Posterior cingulate gyrus (tissue), 11 donors: ENCODE results near the gene NEK7.

ENCODE experiments used
- DNase-seq, 10 donors: peaks; one replicate each; pipeline versions ENCODE4 v3.0.0 to v3.0.0-alpha.2; 2020 to 2021; ENCODE audit warnings: mixed read lengths in 3 of 10
- intact Hi-C: fragments of 100-400 bp; cut with DNase I; formaldehyde crosslinking; loops from one replicate; pipeline ENCODE4 v1.15.1; 2023

Gene NEK7

GRCh38 chr1:198245379-198245778 lies 88.6 kb downstream of the NEK7 start:
- DNase-seq = no peak

GRCh38 chr1:198246337-198246736 lies 89.5 kb downstream of the NEK7 start:
- intact Hi-C loops = no loop called here
- peak in 1 of 10 donors; percentile 62 for DNase-seq

More at GRCh38 chr1:198245379-198245778, 88.6 kb downstream of the NEK7 start:
- intact Hi-C loops = no loop called here

- intact Hi-C loops = no loop called here
These were observed 96.5 kb downstream of the NEK7 start for GRCh38 chr1:198253259-198253658.

GRCh38 chr1:198253668-198254067 lies 96.9 kb downstream of the NEK7 start:
- DNase-seq = peak in 1 of 10 donors; percentile 57
- intact Hi-C loops = no loop called here

More at GRCh38 chr1:198253259-198253658, 96.5 kb downstream of the NEK7 start:
- no peak for DNase-seq

GRCh38 chr1:198254521-198254920 lies 97.7 kb downstream of the NEK7 start:
- DNase-seq = no peak
- intact Hi-C loops = no loop called here

- no peak for DNase-seq
- intact Hi-C loops = no loop called here
These were observed 98.2 kb downstream of the NEK7 start for GRCh38 chr1:198254948-198255347.

GRCh38 chr1:198255784-198256183 lies 99.0 kb downstream of the NEK7 start:
- DNase-seq = no peak

GRCh38 chr1:198258491-198258890 lies 101.7 kb downstream of the NEK7 start:
- intact Hi-C loops = no loop called here
- no peak for DNase-seq

More at GRCh38 chr1:198255784-198256183, 99.0 kb downstream of the NEK7 start:
- intact Hi-C loops = no loop called here

GRCh38 chr1:198259333-198260074 lies 102.7 kb downstream of the NEK7 start:
- intact Hi-C loops = no loop called here
- no peak for DNase-seq

- no peak for DNase-seq
- intact Hi-C loops = no loop called here
These were observed 105.1 kb downstream of the NEK7 start for GRCh38 chr1:198261886-198262285.

- intact Hi-C loops = no loop called here
- DNase-seq = no peak
These were observed 106.4 kb downstream of the NEK7 start for GRCh38 chr1:198263186-198263585.

GRCh38 chr1:198264282-198264681 lies 107.5 kb downstream of the NEK7 start:
- intact Hi-C loops = no loop called here
- no peak for DNase-seq

GRCh38 chr1:198265073-198265661 lies 108.4 kb downstream of the NEK7 start:
- intact Hi-C loops = no loop called here
- no peak for DNase-seq

- intact Hi-C loops = no loop called here
- no peak for DNase-seq
These were observed 110.3 kb downstream of the NEK7 start for GRCh38 chr1:198267056-198267455.

- DNase-seq = no peak
- intact Hi-C loops = no loop called here
These were observed 111.1 kb downstream of the NEK7 start for GRCh38 chr1:198267921-198268320.

GRCh38 chr1:198268784-198269645 lies 112.2 kb downstream of the NEK7 start:
- intact Hi-C loops = no loop called here
- no peak for DNase-seq

GRCh38 chr1:198269646-198269940 lies 112.8 kb downstream of the NEK7 start:
- intact Hi-C loops = no loop called here

GRCh38 chr1:198270273-198270828 lies 113.6 kb downstream of the NEK7 start:
- intact Hi-C loops = no loop called here
- DNase-seq = no peak

More at GRCh38 chr1:198269646-198269940, 112.8 kb downstream of the NEK7 start:
- DNase-seq = no peak

- intact Hi-C loops = no loop called here
- no peak for DNase-seq
These were observed 114.7 kb downstream of the NEK7 start for GRCh38 chr1:198271467-198271866.

GRCh38 chr1:198272492-198272891 lies 115.7 kb downstream of the NEK7 start:
- intact Hi-C loops = no loop called here
- no peak for DNase-seq

- intact Hi-C loops = no loop called here
- DNase-seq = no peak
These were observed 117.0 kb downstream of the NEK7 start for GRCh38 chr1:198273748-198274295.
